Smooth muscle cell (in vitro differentiated cells): ENCODE results near the gene ATOX1. TPM values are rescaled to one million over a fixed set of nuclear protein-coding genes. Genes with fewer than 3 reads are reported as not detected.

Experiments
- DNase-seq: peaks from one replicate; lab custom pipeline; 2025; ENCODE audit not compliant: unreplicated experiment; lab: John Stamatoyannopoulos, UW
- H2AFZ ChIP-seq: fragments of 200-600 bp; sonication (generic); 2 replicates; pipeline ENCODE4 v1.6.0; 2016; ENCODE audit warnings: antibody characterized with exemption, low read depth, mild to moderate bottlenecking
- H3F3A ChIP-seq: fragments of 200-600 bp; sonication (generic); 2 replicates; pipeline ENCODE4 v1.6.0; 2017; ENCODE audit warnings: antibody characterized with exemption, low read depth
- H3K27ac ChIP-seq: fragments of 200-600 bp; sonication (generic); 2 replicates; pipeline ENCODE4 v1.5.1; 2016; ENCODE audit warnings: low read depth, mild to moderate bottlenecking
- H3K27me3 ChIP-seq: fragments of 200-600 bp; sonication (generic); 2 replicates; pipeline ENCODE4 v1.6.1; 2016; ENCODE audit warnings: low read depth, mild to moderate bottlenecking
- H3K36me3 ChIP-seq: fragments of 200-600 bp; sonication (generic); 2 replicates; pipeline ENCODE4 v1.5.1; 2016; ENCODE audit warnings: low read depth
- H3K4me1 ChIP-seq: fragments of 200-600 bp; sonication (generic); 2 replicates; pipeline ENCODE4 v1.5.1; 2016; ENCODE audit warnings: low read depth
- H3K4me2 ChIP-seq: fragments of 200-600 bp; sonication (generic); 2 replicates; pipeline ENCODE4 v1.6.0; 2016; ENCODE audit warnings: mild to moderate bottlenecking
- H3K4me3 ChIP-seq: fragments of 200-600 bp; sonication (generic); 2 replicates; pipeline ENCODE4 v1.5.1; 2016; ENCODE audit warnings: mild to moderate bottlenecking
- H3K79me2 ChIP-seq: fragments of 200-600 bp; sonication (generic); 2 replicates; pipeline ENCODE4 v1.6.0; 2016; ENCODE audit warnings: low read depth, mild to moderate bottlenecking
- H3K9ac ChIP-seq: fragments of 200-600 bp; sonication (generic); 2 replicates; pipeline ENCODE4 v1.6.0; 2016; ENCODE audit warnings: low read depth
- H3K9me3 ChIP-seq: fragments of 200-600 bp; sonication (generic); replicated peaks from 2 replicates; pipeline ENCODE4 v1.5.1; 2016; ENCODE audit warnings: low read depth
- H4K20me1 ChIP-seq: fragments of 200-600 bp; sonication (generic); 2 replicates; pipeline ENCODE4 v1.6.0; 2016; ENCODE audit warnings: low read depth
- WGBS: methylation state at CpG from one replicate; pipeline ENCODE4 v1.1.7; 2016; ENCODE audit warnings: low lambda C conversion rate; 5-methylcytosine and 5-hydroxymethylcytosine counted together
- polyA plus RNA-seq: library from polyadenylated mRNA; unstranded; fragments of >200 nt; fragmentation: Nextera tagmentation; extraction: Ambion mirVana; gene quantifications from 2 replicates; pipeline ENCODE4 v1.2.1, GENCODE V29; 2016
- total RNA-seq: library from RNA; depleted of rRNA; stranded (reverse); fragments of >200 nt; gene quantifications from 2 replicates; pipeline ENCODE4 v1.2.3, GENCODE V29; 2014
- TF ChIP-seq, protein P1 (sequence below): fragments of 200-600 bp; sonication (generic); IDR thresholded peaks from 2 replicates; pipeline ENCODE4 v1.5.1; 2017; ENCODE audit warnings: borderline replicate concordance, mild to moderate bottlenecking, antibody characterized with exemption; ENCODE audit not compliant: insufficient read depth, poor library complexity, severe bottlenecking

Gene ATOX1
- total and polyA plus RNA-seq, 2 experiments from 2014 or later, result 73.3 to 315 TPM

DNA sequence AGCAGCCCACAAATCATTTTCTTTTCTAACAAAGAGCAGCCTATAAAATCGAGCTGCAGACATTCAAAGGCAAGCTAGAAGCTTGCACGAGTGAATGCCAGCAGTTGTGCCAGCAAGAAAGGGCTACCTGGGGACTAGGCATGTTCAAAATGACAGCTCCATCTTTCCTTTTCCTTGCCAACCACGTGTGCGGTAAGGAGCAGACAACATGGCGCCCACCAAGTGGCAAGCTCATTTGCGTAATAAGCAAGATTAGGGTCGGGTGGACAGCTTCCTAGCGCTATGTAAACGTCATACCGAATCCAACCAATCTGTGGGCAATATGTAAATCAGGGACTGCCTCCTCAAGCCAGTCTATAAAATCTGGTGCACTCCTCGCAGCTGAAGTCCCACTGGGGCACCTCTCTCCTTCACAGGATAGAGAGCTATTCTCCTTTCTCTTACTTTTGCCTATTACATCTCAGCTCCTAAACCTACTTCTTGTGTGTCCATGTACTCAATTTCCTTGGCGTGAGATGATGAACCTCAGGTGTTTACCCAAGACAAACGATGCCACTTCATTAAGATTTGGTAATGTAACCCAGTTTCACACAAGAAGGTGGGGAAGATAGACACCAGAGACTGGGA is 49.2 kb downstream of the ATOX1 start:
- TF ChIP-seq, protein P1, sequence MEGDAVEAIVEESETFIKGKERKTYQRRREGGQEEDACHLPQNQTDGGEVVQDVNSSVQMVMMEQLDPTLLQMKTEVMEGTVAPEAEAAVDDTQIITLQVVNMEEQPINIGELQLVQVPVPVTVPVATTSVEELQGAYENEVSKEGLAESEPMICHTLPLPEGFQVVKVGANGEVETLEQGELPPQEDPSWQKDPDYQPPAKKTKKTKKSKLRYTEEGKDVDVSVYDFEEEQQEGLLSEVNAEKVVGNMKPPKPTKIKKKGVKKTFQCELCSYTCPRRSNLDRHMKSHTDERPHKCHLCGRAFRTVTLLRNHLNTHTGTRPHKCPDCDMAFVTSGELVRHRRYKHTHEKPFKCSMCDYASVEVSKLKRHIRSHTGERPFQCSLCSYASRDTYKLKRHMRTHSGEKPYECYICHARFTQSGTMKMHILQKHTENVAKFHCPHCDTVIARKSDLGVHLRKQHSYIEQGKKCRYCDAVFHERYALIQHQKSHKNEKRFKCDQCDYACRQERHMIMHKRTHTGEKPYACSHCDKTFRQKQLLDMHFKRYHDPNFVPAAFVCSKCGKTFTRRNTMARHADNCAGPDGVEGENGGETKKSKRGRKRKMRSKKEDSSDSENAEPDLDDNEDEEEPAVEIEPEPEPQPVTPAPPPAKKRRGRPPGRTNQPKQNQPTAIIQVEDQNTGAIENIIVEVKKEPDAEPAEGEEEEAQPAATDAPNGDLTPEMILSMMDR, result no peak
- H4K20me1 ChIP-seq, result no peaks in the 10 kb centered on the region
- no peaks in the 10 kb centered on the region for H3F3A ChIP-seq
- H3K9ac ChIP-seq, result no peak overlapping the region
- no peak overlapping the region for H3K27ac ChIP-seq
- no peaks in the 10 kb centered on the region for H3K36me3 ChIP-seq
- H3K4me3 ChIP-seq, result no peak overlapping the region
- H3K9me3 ChIP-seq, result no peaks in the 10 kb centered on the region
- no peaks in the 10 kb centered on the region for H3K79me2 ChIP-seq
- H3K4me1 ChIP-seq, result no peaks in the 10 kb centered on the region
- no peaks in the 10 kb centered on the region for H3K27me3 ChIP-seq
- H2AFZ ChIP-seq, result no peak overlapping the region
- 89% methylated on average over 13 of the region's 13 CpGs for WGBS
- H3K4me2 ChIP-seq, result no peak overlapping the region
- DNase-seq, result no peak

DNA sequence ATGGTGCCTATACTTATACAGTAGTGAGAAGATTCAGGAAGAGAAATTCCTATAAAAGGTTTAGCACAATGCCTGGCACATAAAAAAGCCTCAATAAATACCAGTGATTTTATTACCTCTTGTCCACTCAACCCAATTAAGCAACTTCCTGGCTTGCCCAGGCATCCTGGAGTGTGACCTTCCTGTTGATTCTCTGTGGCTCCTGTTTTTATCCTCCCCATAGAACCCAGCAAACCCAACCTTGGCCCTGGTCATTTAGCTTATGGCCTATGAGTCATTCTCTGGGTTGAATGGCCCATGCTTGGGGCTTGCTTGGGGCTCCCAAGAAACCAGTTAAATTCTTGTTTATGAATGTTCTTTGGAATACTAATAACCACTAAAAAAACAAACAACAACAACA is 50.3 kb downstream of the ATOX1 start:
- Histone ChIP-seq H3K27me3 (no peaks in the 10 kb centered on the region), H3K9me3 (no peaks in the 10 kb centered on the region), H2AFZ (no peak overlapping the region), H3F3A (peaks cover 3% of the 10 kb centered on the region), H3K4me1 (no peaks in the 10 kb centered on the region), H3K27ac (no peak overlapping the region), H4K20me1 (no peaks in the 10 kb centered on the region), H3K4me2 (no peak overlapping the region), H3K4me3 (no peak overlapping the region), H3K79me2 (no peaks in the 10 kb centered on the region), H3K9ac (no peak overlapping the region), H3K36me3 (no peaks in the 10 kb centered on the region)
- no peak for DNase-seq
- TF ChIP-seq, protein P1, result no peak

DNA sequence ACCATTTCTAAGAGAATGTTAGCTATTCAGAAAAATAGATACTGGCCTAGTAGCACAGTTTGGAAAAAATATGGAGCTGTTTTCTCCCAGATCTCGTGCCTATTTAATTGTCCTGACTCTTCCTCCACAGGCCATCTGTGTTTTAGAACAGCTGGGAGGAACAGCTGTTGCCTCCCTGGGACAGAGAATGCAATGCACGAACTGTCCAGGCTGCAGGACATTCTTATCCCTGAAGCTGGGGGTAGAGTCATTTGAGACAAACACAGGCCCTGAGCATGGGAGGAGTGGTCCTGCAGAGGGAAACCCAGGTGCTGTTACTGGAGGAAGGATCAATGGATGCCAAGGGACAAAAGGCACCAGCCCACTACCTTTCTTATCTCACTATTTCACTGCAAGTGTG is 50.9 kb downstream of the ATOX1 start:
- TF ChIP-seq, protein P1, result no peak
- DNase-seq, result no peak

DNA sequence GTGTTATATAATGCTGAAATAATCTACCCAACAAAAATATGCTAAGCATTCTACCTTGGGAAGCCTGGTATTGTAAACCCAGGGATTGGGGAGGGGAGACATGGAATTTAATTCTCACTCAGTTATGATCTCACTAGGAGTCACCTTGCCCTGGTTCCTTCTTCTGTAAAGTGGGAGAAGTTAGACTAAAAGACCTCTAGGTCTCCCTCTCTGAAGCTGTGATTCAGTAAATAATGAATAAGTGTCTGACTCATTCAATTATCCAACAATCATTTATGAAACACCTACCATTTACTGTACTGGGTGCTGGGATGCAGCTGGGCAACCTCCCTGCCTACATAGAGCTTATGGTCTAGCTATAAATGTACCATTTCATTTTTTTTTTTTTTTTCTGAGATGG is 51.5 kb downstream of the ATOX1 start:
- no peak overlapping the region for H3K4me2 ChIP-seq
- no peaks in the 10 kb centered on the region for H3K27me3 ChIP-seq
- H3K27ac ChIP-seq, result no peak overlapping the region
- H3K79me2 ChIP-seq, result no peaks in the 10 kb centered on the region
- H3K9ac ChIP-seq, result no peak overlapping the region
- no peak overlapping the region for H3K4me3 ChIP-seq
- no peaks in the 10 kb centered on the region for H3K4me1 ChIP-seq
- H4K20me1 ChIP-seq, result no peaks in the 10 kb centered on the region
- TF ChIP-seq, protein P1, result no peak
- H3K9me3 ChIP-seq, result no peaks in the 10 kb centered on the region
- H3K36me3 ChIP-seq, result no peaks in the 10 kb centered on the region
- no peak overlapping the region for H2AFZ ChIP-seq
- no peak for DNase-seq
- peaks cover 3% of the 10 kb centered on the region for H3F3A ChIP-seq

More for the DNA sequence above, 50.9 kb downstream of the ATOX1 start:
- H3K4me3 ChIP-seq, result no peak overlapping the region
- H3K9me3 ChIP-seq, result no peaks in the 10 kb centered on the region
- no peaks in the 10 kb centered on the region for H4K20me1 ChIP-seq
- no peak overlapping the region for H3K4me2 ChIP-seq
- no peaks in the 10 kb centered on the region for H3K79me2 ChIP-seq
- H3K27me3 ChIP-seq, result no peaks in the 10 kb centered on the region
- H3K4me1 ChIP-seq, result no peaks in the 10 kb centered on the region
- no peaks in the 10 kb centered on the region for H3K36me3 ChIP-seq
- H3F3A ChIP-seq, result peaks cover 3% of the 10 kb centered on the region
- WGBS, result 15% methylated on average over 2 of the region's 2 CpGs
- H3K9ac ChIP-seq, result no peak overlapping the region
- H3K27ac ChIP-seq, result no peak overlapping the region
- no peak overlapping the region for H2AFZ ChIP-seq
